Measurements from ENCODE around the gene ZNF730.
"Not testable (repeated sequence)": the region's sequence is repeated elsewhere in the genome, so short reads cannot be mapped to it uniquely, and the experiment has no call there.

Gene ZNF730

DNA sequence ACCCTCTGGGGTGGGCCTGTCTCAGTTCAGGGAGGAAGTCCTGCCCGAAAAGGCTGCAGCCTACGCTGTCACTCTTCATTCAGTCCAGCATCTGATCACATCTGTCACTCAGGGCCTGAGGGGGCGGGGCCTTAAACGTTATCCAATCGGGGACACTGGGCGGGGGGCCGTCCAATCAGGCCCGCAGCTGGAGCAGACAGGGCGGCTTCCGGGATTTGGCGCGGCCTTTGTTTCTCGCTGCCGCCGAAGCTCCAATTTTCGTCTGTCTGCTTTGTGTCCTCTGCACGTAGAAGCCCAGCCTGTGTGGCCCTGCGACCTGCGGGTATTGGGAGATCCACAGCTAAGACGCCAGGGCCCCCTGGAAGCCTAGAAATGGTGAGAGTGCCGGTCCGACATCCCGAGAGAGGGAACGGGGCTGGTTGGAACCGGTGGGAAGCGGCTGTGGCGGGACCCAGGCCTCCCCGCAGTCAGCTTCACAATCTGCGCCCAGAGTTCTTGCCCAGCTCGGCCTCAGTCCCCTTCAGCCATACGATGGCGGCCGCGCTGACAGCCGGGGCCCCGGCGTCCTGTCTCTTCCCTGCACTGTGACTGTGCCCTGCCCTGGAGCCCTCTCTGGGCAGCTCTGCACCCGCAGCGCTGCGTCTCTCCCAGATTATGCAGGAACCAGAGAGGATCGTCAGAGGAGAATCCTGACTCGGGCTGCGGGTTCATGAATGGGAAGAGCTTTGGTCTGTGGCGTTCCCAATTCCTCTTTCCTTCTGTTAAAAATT lies at the start of gene ZNF730:
ZNF730 (plus strand) TSS at position 224 of the 770 bp plus-strand sequence; CDS start at position 373, 149 bp downstream.
- DNase-seq, result peak in 1 of 2 donors; percentile 51

DNA sequence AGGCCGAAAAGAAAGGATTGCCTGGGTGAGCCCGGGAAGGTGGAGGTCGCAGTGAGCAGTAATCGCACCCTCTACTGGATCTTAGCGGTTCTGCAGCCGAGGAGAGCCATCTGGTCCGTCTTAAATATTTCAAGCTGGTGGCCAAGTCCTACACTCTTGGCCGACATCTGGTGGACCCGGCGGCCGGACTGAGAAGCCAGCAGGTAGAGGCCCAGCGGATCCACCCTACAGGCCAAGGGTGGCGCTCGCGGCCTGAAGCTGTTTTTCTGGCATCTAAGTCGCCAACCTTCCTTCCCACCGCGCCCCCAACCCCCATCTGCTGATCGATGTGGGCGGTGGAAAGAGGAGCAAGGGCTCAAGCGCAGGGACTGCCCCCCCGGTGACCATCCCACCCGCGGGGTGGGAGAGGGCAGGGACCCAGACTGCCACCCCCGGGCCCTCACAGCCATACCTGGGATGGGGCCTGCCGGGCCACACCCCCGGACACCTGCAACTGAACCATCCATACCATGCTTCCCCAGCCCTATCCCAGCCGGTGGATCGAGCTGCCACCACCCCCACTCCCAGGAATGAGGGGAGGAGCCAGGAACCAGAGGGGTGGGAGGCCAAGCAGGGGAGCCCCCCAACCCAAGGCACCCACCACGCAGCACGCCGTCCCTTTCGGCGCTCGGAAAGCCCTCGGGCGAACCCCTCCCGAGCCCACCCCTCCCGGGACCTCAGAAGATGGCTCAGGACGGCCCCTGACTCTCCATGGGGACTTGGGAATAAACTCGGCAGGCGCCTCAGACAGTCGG lies 46.3 kb upstream of the ZNF730 start:
- peak in 1 of 2 donors; percentile 4 for DNase-seq

DNA sequence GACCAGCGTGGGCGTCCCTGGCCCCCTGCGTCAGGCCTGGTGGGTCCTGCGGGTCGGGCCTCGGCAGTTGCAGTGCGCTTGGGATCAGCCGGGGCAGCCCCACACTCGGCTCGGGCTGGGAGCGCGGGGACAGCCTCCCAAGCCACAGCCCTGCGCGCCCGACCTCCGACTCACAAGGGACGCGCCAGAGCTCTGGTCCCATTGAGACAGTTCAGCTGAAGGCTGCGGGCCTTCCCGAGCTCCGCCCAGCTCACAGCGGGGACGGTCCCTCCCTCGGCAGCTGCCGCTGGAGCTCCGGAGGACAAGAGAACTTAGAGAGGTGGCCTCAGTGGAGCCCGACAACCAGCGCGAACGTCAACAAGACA lies 45.7 kb upstream of the ZNF730 start:
- DNase-seq, result no peak

DNA sequence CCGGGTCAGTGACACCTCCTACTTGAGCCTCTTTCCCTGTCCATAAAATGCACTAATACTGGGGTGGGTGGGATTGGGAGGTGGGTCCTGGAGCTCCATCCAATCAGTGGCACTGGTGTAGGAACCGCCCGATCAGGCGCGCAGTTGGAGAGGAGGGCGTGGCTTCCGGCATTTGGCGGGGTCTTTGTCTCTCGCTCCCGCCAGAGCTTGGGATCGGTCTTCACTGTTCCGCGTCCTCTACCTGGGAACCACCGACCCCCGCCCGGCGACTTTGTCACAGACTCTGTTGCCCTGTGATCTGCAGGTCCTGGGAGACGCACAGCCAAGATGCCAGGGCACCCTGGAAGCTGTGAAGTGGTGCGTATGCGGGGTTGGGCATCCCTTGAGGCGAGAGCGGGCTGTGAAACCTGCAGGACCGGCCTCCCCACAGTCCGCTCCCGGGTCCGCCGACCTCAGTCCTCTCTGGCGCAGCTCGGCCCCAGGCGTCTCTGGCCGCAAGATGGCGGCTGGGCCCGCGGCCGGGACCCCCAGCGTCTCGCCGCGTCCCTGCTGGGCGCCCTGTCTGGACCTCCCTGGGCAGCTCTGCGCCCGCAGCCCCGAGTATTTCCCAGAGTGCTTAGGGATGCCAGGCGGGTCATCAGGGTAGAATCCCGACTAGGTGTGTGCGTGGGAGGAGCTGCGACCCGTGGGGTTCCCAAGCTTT lies 41.6 kb upstream of the ZNF730 start:
- DNase-seq, result no peak

DNA sequence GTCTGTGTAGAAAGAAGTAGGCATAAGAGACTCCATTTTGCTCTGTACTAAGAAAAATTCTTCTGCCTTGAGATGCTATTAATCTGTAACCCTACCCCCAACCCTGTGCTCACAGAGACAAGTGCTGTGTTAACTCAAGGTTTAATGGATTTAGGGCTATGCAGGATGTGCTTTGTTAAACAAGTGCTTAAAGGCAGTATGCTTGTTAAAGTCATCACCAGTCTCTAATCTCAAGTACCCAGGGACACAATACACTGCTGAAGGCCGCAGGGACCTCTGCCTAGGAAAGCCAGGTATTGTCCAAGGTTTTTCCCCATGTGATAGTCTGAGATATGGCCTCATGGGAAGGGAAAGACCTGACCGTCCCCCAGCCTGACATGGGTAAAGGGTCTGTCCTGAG lies 39.0 kb upstream of the ZNF730 start:
- DNase-seq, result not testable (repeated sequence)

DNA sequence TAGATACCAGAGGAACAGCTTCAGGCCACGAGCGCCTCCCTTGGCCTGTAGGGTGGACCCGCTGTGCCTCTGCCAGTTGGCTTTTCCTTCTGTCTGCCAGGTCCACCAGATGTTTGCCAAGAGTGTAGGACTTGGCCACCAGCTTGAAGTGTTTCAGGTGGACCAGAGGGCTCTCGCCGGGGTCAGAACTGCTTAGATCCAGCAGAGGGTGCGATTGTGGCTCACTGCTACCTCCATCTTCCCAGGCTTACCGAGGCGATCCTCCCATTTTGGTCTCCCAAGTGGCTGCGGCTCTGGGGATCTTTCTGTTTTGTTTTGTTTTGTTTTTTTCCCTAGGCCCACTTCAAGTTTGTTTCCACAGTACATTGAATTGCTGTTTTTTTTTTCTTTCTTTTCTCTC lies 23.0 kb upstream of the ZNF730 start:
- no peak for DNase-seq

DNA sequence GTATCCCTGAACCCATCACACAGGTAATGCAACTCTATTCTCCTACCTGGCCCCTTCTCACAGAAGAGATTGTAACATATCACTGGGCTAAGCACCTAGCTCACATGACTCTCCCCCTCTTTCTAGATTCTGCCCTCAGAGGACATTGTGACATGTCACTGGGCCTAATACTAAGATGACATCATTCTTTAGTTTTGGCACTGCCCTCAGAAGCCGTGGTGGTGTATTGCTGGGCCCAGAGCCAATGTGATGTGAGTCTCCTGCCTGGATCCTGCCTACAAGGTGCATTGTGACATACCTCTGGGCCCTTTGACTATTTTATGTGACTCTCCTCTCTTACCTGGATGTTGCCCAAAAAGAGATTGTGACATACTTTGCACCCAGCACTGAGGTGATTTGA lies 21.4 kb upstream of the ZNF730 start:
- DNase-seq, result no peak

DNA sequence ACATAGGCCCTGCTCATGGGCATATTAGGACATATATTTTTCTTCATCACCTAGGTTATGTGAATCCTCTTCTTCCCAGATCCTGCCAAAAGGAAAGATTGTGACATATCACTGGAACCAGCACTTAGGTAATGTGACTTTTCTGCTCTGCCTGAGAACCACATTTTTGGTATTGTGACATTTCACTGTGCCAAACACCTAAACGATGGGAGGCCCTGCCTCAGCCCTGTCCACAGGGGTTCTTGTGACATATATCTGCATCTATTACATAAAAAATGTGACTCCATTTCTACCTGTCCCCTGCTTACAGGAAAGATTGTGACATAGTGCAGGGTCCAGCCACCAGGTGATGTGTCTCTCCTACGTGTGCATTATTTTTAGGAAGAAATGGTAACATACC lies 18.5 kb upstream of the ZNF730 start:
- DNase-seq, result no peak

DNA sequence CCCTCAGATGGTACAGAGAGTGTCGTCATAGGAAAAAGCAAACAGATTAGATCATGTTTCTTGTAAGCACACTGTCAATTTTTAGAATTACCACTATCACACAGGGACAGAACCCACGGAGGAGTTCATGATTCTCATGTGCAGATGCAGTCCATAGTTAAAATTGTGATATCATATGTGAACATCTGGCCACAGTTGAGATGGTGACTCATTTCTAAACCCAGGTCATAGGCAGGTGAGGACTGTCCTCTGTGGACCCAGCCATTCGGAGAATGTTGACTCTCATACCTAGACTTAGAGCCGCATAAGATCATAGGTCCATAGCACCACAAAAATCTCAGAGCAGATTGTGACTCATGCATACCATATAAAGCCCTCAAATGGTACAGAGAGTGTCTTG lies 17.8 kb upstream of the ZNF730 start:
- DNase-seq, result no peak

DNA sequence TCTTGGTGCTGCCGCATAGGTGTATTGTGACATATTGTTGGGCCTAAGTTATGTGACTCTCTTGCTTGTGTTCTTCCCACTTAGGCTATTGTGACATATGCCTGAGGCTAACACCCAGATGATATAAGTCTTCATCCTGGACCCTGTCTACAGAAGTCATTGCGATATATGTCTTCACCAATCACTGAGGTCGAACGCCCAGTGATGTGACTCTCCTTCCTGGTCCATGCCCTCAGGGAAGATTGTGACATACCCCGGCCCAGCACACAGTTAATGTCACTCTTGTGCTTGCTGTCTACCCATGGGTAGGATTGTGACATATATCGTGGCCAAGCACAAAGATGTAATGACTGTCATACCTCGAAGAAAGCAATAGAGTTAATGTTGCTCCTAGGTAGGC lies 16.9 kb upstream of the ZNF730 start:
- DNase-seq, result no peak

DNA sequence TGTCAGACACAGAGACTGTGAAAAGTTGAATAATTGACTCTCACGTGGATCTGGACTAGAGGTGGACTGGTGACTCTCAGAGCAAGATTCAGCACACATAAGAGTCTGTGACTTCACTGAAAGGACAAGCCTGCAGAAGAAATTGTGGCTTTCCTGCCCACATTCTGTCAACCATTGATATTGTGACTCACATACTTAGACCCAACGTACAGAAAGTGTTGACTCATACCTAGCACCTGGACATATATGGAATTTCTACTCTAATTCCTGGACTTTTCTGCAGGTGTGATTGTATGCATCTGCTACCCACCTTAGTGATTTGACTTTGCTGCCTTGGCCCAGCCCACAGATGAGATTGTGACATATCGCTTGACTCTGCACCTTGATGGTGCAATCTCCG lies 15.6 kb upstream of the ZNF730 start:
- DNase-seq, result no peak

DNA sequence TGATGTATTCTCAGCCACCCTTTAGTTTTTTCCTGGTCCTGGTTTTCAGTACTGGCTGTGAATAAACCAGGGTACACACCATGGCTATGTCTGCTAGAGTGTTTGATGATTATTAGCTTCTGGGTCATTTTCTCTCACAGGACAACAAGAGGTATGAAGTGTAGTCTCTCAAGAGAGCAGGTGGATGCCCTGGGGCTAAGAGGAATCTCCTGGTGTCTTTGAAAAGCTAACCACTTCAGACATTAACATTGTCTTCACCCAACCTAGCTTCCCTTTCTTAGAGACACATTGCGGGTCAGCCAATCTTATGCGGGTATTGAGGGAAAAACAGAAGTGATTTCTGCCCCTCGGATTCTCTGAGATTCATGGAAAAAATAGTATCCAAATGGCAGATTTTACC lies 1.6 kb downstream of the ZNF730 start:
- DNase-seq, result no peak

DNA sequence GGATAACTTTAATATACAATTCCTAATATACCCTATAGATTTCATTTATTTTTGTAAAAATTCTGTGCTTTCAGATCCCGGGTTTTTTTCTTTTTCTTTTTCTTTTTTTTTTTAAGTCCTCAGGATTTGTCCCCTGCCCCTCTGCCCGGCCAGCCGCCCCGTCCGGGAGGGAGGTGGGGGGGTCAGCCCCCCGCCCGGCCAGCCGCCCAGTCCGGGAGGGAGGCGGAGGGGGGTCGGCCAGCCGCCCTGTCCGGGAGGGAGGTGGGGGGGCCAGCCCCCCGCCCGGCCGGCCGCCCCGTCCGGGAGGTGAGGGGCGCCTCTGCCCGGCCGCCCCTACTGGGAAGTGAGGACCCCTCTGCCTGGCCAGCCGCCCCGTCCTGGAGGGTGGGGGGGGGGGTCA lies 17.4 kb downstream of the ZNF730 start:
- not testable (repeated sequence) for DNase-seq

DNA sequence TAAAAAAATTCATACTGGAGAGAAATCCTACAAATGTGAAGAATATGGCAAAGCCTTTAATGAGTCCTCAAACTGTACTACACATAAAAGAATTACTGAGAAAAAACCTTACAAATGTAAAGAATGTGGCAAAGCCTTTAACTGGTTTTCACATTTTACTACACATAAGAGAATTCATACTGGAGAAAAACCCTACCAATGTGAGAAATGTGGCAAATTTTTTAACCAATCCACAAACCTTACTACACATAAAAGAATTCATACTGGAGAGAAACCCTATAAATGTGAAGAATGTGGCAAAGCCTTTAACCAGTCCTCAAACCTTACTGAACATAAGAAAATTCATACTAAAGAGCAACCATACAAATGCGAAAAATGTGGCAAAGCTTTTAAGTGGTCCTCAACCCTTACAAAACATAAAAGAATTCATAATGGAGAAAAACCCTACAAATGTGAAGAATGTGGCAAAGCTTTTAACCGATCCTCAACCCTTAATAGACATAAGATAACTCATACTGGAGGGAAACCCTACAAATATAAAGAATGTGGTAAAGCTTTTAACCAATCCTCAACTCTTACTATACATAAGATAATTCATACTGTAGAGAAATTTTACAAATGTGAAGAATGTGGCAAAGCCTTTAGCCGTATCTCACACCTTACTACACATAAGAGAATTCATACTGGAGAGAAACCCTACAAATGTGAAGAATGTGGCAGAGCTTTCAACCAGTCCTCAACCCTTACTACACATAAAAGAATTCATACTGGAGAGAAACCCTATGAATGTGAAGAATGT lies 29.0 kb downstream of the ZNF730 start:
- no peak for DNase-seq

DNA sequence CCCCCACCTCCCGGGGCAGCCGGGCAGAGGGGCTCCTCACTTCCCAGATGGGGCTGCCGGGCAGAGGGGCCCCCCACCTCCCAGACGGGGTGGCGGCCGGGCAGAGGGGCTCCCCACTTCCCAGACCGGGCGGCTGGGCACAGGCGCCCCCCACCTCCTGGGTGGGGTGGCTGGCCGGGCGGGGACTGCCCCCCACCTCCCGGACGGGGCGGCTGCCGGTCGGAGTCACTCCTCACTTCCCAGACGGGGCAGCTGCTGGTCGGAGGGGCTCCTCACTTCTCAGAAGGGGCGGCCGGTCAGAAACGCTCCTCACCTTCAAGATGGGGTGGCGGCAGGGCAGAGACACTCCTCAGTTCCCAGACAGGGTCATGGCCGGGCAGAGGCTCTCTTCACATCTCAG lies 43.9 kb downstream of the ZNF730 start:
- no peak for DNase-seq

DNA sequence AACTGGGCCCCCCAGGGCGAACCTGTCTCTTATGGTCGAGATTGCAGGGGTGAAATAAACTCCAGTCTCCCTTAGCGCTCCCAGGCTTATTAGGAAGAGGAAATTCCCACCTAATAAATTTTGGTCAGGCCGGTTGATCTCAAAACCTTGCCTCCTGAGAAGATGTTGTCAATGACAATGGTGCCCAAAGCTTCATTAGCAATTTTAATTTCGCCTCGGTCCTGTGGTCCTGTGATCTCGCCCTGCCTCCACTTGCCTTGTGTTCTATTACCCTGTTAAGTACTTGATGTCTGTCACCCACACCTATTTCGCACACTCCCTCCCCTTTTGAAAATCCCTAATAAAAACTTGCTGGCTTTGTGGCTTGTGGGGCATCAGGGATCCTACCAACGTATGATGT lies 51.5 kb downstream of the ZNF730 start:
- not testable (repeated sequence) for DNase-seq

DNA sequence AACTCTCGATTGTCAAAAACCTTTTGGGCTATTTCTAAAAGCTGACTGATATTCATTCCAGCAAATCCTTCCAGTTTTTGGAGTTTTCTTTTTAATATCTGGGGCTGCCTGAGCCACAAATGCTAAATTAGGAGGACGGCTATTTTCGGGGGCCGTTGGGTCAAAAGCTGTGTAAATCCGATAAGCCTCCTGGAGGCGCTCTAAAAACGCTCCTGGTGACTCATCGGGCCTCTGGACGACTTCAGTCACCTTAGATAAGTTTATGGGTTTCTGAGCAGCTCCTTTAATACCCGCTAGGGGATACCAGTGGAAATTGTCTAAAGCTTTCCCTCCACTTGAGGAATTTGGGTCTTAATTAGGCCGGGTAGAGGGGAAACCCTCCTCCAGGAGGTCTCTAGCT lies 66.4 kb downstream of the ZNF730 start:
- DNase-seq, result no peak

DNA sequence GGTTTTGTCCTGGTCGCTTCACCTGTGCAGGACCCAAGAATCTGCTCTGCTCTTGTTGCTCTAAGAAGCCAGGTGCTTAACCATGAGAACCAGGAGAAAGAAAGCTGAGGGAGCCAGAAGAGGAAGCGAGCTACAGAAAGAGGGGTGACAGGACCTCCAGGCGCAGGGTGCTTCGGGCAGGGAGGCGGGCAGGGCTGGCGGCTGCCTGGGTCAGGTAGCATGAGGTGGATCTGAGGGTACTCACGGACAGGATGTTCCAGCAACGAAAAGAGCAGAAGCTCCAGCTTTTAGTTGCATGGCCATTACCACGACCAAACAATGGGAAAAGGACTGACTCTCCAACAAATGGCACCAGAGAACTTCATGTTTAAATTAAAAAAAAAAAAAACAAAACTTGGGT lies 73.5 kb downstream of the ZNF730 start:
- no peak for DNase-seq
